OCI-LY1 (cell line): Measurements from ENCODE around the gene LBX2.

Experiments used
- H2AFZ ChIP-seq: fragments of 200-600 bp; sonication (generic), shearing (Covaris generic); 2 replicates; pipeline ENCODE4 v1.6.0; 2014; ENCODE audit warnings: antibody characterized with exemption, mild to moderate bottlenecking, low read length
- H3F3A ChIP-seq: fragments of 200-600 bp; sonication (generic), shearing (Covaris generic); 2 replicates; pipeline ENCODE4 v1.6.0; 2014; ENCODE audit warnings: mild to moderate bottlenecking, antibody characterized with exemption, low read length, moderate library complexity; ENCODE audit not compliant: insufficient read depth
- H3K27ac ChIP-seq: fragments of 200-600 bp; sonication (generic); 2 replicates; pipeline ENCODE4 v1.5.1; 2014; ENCODE audit warnings: low read length, mixed run types, mild to moderate bottlenecking, low read depth; ENCODE audit not compliant: poor library complexity, severe bottlenecking
- H3K27me3 ChIP-seq: fragments of 200-600 bp; sonication (generic); 2 replicates; pipeline ENCODE4 v1.6.0; 2014; ENCODE audit warnings: antibody characterized with exemption, mild to moderate bottlenecking, low read length, moderate library complexity; ENCODE audit not compliant: insufficient read depth
- H3K36me3 ChIP-seq: fragments of 200-600 bp; sonication (generic); 2 replicates; pipeline ENCODE4 v1.6.1; 2014; ENCODE audit warnings: mild to moderate bottlenecking, antibody characterized with exemption, low read length, moderate library complexity, mixed read lengths; ENCODE audit not compliant: insufficient read depth
- H3K4me1 ChIP-seq: fragments of 200-600 bp; sonication (generic); 2 replicates; pipeline ENCODE4 v1.5.1; 2014; ENCODE audit warnings: mild to moderate bottlenecking, low read length, moderate library complexity; ENCODE audit not compliant: insufficient read depth, severe bottlenecking
- H3K4me2 ChIP-seq: fragments of 200-600 bp; sonication (generic), shearing (Covaris generic); 2 replicates; pipeline ENCODE4 v1.6.1; 2014; ENCODE audit warnings: low read length
- H3K4me3 ChIP-seq: fragments of 200-600 bp; sonication (generic); 2 replicates; pipeline ENCODE4 v1.5.1; 2014; ENCODE audit warnings: low read length, low read depth, mild to moderate bottlenecking, mixed read lengths; ENCODE audit not compliant: poor library complexity, severe bottlenecking
- H3K79me2 ChIP-seq: fragments of 200-600 bp; shearing (Covaris generic); 2 replicates; pipeline ENCODE4 v1.6.1; 2016; ENCODE audit warnings: mixed run types, low read length, mixed read lengths; ENCODE audit not compliant: insufficient read depth
- H3K9ac ChIP-seq: fragments of 200-600 bp; sonication (generic), shearing (Covaris generic); 2 replicates; pipeline ENCODE4 v1.6.1; 2014; ENCODE audit warnings: mild to moderate bottlenecking, low read length, mixed read lengths
- H3K9me2 ChIP-seq: fragments of 200-600 bp; sonication (generic), shearing (Covaris generic); 2 replicates; pipeline ENCODE4 v1.6.1; 2014; ENCODE audit warnings: low read depth, mild to moderate bottlenecking, low read length, mixed read lengths
- H3K9me3 ChIP-seq: fragments of 200-600 bp; shearing (Covaris generic); 2 replicates; pipeline ENCODE4 v1.6.1; 2014; ENCODE audit warnings: low read length, mixed read lengths
- H4K20me1 ChIP-seq: fragments of 200-600 bp; sonication (generic), shearing (Covaris generic); 2 replicates; pipeline ENCODE4 v1.6.0; 2016; ENCODE audit warnings: mild to moderate bottlenecking, low read length; ENCODE audit not compliant: insufficient read depth
- CTCF ChIP-seq: fragments of 200-600 bp; sonication (generic), shearing (Covaris generic); IDR thresholded peaks from 2 replicates; pipeline ENCODE4 v1.5.1; 2017; ENCODE audit warnings: mild to moderate bottlenecking, antibody characterized with exemption, low read length, moderate library complexity, mixed read lengths
- EZH2 ChIP-seq: fragments of 200-600 bp; sonication (generic), shearing (Covaris generic); IDR thresholded peaks from 2 replicates; pipeline ENCODE4 v1.8.0; 2017; ENCODE audit warnings: borderline replicate concordance, mixed run types, mild to moderate bottlenecking, antibody characterized with exemption, low read length, moderate library complexity, mixed read lengths

Gene LBX2

GRCh38 chr2:74515981-74516633 is 16.7 kb upstream of the LBX2 start:
- Histone ChIP-seq H3K4me3 (peak overlapping the region; percentile 43), H3K9ac (no peak overlapping the region; the same call in 1 of the 2 replicates), H3F3A (no peaks in the 10 kb centered on the region), H4K20me1 (no peaks in the 10 kb centered on the region), H3K79me2 (no peaks in the 10 kb centered on the region), H3K4me2 (peak overlapping the region; percentile 54), H3K4me1 (peaks cover 10% of the 10 kb centered on the region), H3K9me2 (no peaks in the 10 kb centered on the region), H3K9me3 (no peaks in the 10 kb centered on the region), H3K27ac (no peak overlapping the region), H3K27me3 (peaks cover 7% of the 10 kb centered on the region; the same call in 1 of the 2 replicates), H2AFZ (no peak overlapping the region), H3K36me3 (no peaks in the 10 kb centered on the region)
- TF ChIP-seq EZH2, result no peak

- Histone ChIP-seq H3K4me1 (peaks cover 10% of the 10 kb centered on the region), H3F3A (no peaks in the 10 kb centered on the region), H3K79me2 (no peaks in the 10 kb centered on the region), H4K20me1 (no peaks in the 10 kb centered on the region), H3K27me3 (peaks cover 7% of the 10 kb centered on the region; the same call in 1 of the 2 replicates), H3K4me2 (peak overlapping the region; percentile 54), H3K27ac (no peak overlapping the region), H3K9ac (no peak overlapping the region; the same call in 1 of the 2 replicates), H3K36me3 (no peaks in the 10 kb centered on the region), H3K9me3 (no peaks in the 10 kb centered on the region), H3K4me3 (peak overlapping the region; percentile 43), H3K9me2 (no peaks in the 10 kb centered on the region), H2AFZ (no peak overlapping the region)
- TF ChIP-seq CTCF (no peak), EZH2 (no peak)
Measured at GRCh38 chr2:74515271-74515980, 16.0 kb upstream of the LBX2 start.

GRCh38 chr2:74514368-74515270 is 15.2 kb upstream of the LBX2 start, which contains the start of gene TLX2:
Gene TLX2, plus strand, starts transcription at chr2:74514450. Its CDS starts 357 bp downstream, at chr2:74514807.
- Histone ChIP-seq H3K9me3 (no peaks in the 10 kb centered on the region), H3K4me1 (peaks cover 10% of the 10 kb centered on the region), H3K4me2 (peak within 1 kb of the TSS; percentile 11; the same call in 1 of the 2 replicates), H4K20me1 (no peaks in the 10 kb centered on the region), H3K27ac (no peak within 1 kb of the TSS), H3K36me3 (no peaks in the 10 kb centered on the region), H3K27me3 (peaks cover 7% of the 10 kb centered on the region; the same call in 1 of the 2 replicates), H3K9ac (no peak within 1 kb of the TSS), H2AFZ (no peak within 1 kb of the TSS), H3K79me2 (no peaks in the 10 kb centered on the region), H3K4me3 (peak within 1 kb of the TSS; percentile 43), H3F3A (no peaks in the 10 kb centered on the region), H3K9me2 (no peaks in the 10 kb centered on the region)
- TF ChIP-seq CTCF, result no peak
